Thyroid gland (tissue), 4 donors: ENCODE results near the gene GRAMD2B. TPM values are rescaled to one million over a fixed set of nuclear protein-coding genes. Genes with fewer than 3 reads are reported as not detected.

ENCODE experiments used
- DNase-seq, 2 donors: peaks; one replicate each; pipeline ENCODE4 v3.0.0-alpha.2; 2019
- H3K27ac ChIP-seq, 3 donors: fragments of 200-600 bp; sonication (generic); 1 replicate in 2 of 3; 2 replicates in 1 of 3; pipeline ENCODE4 v1.5.1; 2016 to 2019; ENCODE audit warnings: mild to moderate bottlenecking in 1 of 3, moderate library complexity in 1 of 3
- H3K27me3 ChIP-seq: fragments of 200-600 bp; sonication (generic); one replicate; pipeline ENCODE4 v1.5.1; 2019
- H3K36me3 ChIP-seq, 2 donors: fragments of 200-600 bp; sonication (generic); one replicate each; pipeline ENCODE4 v1.5.1; 2016 to 2019
- H3K4me1 ChIP-seq, 2 donors: fragments of 200-600 bp; sonication (generic); one replicate each; pipeline ENCODE4 v1.5.1; 2017 to 2019
- H3K4me3 ChIP-seq, 3 donors: fragments of 200-600 bp; sonication (generic); replicated peaks in 1 of 3; 1 replicate in 2 of 3; 2 replicates in 1 of 3; pipeline ENCODE4 v1.5.1; 2016; ENCODE audit warnings: mild to moderate bottlenecking in 1 of 3
- H3K9me3 ChIP-seq: fragments of 200-600 bp; sonication (generic); one replicate; pipeline ENCODE4 v1.5.1; 2017
- POLR2A ChIP-seq, 2 donors: fragments of 450-650 bp; IDR thresholded peaks; one replicate each; pipeline ENCODE4 v1.6.1; 2017; ENCODE audit warnings: antibody characterized with exemption in 2 of 2, mild to moderate bottlenecking in 2 of 2, moderate library complexity in 1 of 2
- WGBS, 2 donors: methylation state at CpG; one replicate each; pipeline ENCODE4 v1.1.5; 2017; 5-methylcytosine and 5-hydroxymethylcytosine counted together
- intact Hi-C: fragments of 100-400 bp; cut with DNase I; formaldehyde crosslinking; loops from one replicate; pipeline ENCODE4 v1.15.1; 2023
- total RNA-seq, 4 donors: library from RNA; depleted of rRNA; stranded (reverse); fragments of >200 nt; gene quantifications; one replicate each; pipeline ENCODE4 v1.2.3, GENCODE V29; 2016
- TF ChIP-seq, protein P1 (sequence below), 6 experiments: fragments of 200-600 bp in 3 of 6; fragments of 450-650 bp in 3 of 6; sonication (generic) in 3 of 6; IDR thresholded peaks; one replicate each; pipeline ENCODE4 v1.5.1; 2016 to 2019; ENCODE audit warnings: antibody characterized with exemption in 6 of 6, mild to moderate bottlenecking in 2 of 6, inconsistent platforms in 1 of 6, moderate library complexity in 1 of 6

Gene GRAMD2B
- total RNA-seq, 4 donors from 2014 or later: 68.1 to 115 (median 105) TPM

DNA sequence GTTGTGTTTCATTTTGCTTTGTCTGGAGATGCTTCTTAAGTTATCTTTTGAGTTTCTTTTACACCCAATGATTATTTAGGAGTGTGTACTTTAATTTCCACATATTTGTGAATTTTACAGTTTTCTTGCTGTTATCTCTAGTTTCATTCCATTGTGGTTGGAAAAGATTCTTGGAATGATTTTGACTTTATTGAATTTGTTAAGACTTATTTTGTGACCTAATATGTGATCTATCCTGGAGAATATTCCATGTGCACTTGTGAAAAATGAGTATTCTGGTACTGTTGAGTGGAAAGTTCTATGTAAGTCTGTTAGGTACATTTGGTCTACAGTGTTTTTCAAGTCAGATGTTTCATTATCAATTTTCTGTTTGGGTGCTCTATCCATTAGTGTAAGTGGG is 24.4 kb upstream of the GRAMD2B start:
- TF ChIP-seq, protein P1, sequence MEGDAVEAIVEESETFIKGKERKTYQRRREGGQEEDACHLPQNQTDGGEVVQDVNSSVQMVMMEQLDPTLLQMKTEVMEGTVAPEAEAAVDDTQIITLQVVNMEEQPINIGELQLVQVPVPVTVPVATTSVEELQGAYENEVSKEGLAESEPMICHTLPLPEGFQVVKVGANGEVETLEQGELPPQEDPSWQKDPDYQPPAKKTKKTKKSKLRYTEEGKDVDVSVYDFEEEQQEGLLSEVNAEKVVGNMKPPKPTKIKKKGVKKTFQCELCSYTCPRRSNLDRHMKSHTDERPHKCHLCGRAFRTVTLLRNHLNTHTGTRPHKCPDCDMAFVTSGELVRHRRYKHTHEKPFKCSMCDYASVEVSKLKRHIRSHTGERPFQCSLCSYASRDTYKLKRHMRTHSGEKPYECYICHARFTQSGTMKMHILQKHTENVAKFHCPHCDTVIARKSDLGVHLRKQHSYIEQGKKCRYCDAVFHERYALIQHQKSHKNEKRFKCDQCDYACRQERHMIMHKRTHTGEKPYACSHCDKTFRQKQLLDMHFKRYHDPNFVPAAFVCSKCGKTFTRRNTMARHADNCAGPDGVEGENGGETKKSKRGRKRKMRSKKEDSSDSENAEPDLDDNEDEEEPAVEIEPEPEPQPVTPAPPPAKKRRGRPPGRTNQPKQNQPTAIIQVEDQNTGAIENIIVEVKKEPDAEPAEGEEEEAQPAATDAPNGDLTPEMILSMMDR (IDR thresholded peaks at IDR 0.05): no peak
- no peak for TF ChIP-seq POLR2A (IDR thresholded peaks at IDR 0.05)
- intact Hi-C loops: no loop called here
- Histone ChIP-seq H3K9me3 (no peaks in the 10 kb centered on the region), H3K27me3 (no peaks in the 10 kb centered on the region), H3K4me3 (no peak overlapping the region), H3K36me3 (no peaks in the 10 kb centered on the region), H3K27ac (no peak overlapping the region), H3K4me1 (no peaks in the 10 kb centered on the region)
- DNase-seq: no peak

DNA sequence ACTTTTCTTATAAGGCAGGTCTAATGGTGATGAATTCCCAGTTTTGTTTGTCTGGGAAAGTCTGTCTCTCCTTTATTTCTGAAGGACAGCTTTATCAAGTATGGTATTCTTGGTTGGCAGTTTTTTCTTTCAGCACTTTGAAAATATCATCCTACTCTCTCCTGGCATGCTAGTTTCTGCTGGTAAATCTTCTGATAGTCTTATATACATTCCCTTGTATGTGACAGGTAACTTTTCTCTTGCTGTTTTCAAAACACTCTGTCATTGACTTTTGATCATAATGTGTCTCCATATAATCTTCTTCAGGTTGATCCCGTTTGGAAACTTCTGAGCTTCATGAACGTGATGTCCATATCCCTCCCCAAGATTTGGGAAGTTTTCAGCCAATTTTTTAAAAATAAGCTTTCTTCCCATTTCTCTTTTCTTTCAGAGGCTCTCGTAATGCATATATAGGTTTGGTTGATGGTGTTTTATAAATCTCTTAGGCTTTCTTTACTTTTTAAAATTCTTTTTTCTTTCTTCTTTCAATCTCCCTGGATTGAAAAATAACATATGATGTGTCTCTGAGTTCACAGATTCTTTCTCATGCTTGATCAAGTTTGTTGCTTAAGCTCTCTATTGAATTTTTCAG is 22.5 kb upstream of the GRAMD2B start:
- DNase-seq: no peak
- Histone ChIP-seq H3K9me3 (no peaks in the 10 kb centered on the region), H3K27ac (no peak overlapping the region), H3K36me3 (no peaks in the 10 kb centered on the region), H3K27me3 (no peaks in the 10 kb centered on the region), H3K4me3 (no peak overlapping the region), H3K4me1 (no peaks in the 10 kb centered on the region)
- WGBS, 2 donors: 92 to 95% methylated on average over 3 of the region's 3 CpGs
- intact Hi-C loops: no loop called here
- TF ChIP-seq, protein P1 (IDR thresholded peaks at IDR 0.05): no peak
- no peak for TF ChIP-seq POLR2A (IDR thresholded peaks at IDR 0.05)

DNA sequence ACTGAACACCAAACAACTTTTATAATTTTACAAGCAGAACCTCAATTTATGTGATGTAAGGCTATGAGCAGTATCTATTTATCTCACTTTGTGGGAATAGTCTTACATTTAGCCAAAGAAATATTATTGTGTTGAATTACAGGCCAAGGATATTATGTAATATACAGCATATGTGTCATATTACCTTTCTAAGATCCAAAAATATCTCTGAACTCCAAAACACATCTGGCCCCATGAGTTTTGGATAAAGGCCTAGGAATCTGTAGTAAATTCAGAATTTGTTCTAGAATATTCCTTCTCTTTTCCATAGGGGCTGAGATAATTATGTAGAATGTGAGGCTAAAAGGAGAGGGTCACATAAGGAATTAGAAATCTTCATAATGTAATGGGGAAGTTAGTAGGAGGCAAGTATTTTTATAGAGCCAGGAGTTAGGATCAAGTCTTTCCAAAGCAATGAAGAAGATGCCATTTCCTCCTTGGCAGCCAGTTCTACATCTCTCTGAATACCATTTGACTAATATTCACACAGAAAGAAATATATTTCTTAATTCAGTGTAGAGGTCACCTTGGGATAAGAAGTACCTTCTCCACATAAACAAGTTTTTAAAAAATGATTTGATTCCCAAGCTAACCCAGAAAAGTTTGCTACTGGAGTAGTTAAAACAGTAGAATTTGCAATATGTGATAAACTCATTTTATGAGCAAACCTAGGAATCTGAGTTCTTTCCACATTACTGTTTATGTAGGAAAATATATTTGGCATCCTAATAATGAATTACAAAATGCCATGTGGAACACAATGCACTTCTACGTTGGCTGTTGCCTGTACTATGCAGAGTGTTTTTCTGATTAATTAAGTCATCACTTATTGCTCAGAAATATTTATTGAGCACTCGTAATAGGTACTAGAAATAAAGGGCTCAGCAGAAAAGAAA is 20.3 kb upstream of the GRAMD2B start:
- no peak for TF ChIP-seq POLR2A (IDR thresholded peaks at IDR 0.05)
- TF ChIP-seq, protein P1 (IDR thresholded peaks at IDR 0.05): no peak
- intact Hi-C loops: no loop called here
- no peak overlapping the region for H3K27ac ChIP-seq
- no peaks in the 10 kb centered on the region for H3K36me3 ChIP-seq
- H3K27me3 ChIP-seq: no peaks in the 10 kb centered on the region
- H3K9me3 ChIP-seq: no peaks in the 10 kb centered on the region
- H3K4me3 ChIP-seq: no peak overlapping the region
- no peak for DNase-seq
- WGBS, 2 donors: 77 to 80% methylated on average over 2 of the region's 2 CpGs
- H3K4me1 ChIP-seq: peaks cover 0 to 3% of the 10 kb centered on the region in 2 donors

DNA sequence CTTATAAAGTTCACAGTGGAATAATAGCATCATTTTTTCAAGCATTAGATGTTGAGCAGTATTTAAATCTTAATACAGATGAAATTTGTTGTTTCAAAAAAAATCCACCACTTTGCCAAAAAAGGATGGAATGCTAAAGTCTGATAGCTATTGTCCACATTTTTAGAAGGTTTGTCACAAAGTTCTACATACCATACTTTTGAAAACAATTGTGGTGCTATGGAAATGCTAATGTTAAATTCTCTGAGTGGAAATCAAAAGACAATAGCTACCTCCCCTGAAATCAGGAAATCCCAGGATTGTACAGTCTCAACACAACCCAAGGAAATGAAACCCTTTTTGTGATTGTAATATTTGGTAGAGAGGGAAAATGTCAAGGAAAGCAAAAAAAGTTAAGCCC is 19.3 kb upstream of the GRAMD2B start:
- Histone ChIP-seq H3K36me3 (no peaks in the 10 kb centered on the region), H3K9me3 (no peaks in the 10 kb centered on the region), H3K4me3 (no peak overlapping the region), H3K4me1 (peaks cover 0 to 3% of the 10 kb centered on the region in 2 donors), H3K27ac (no peak overlapping the region), H3K27me3 (no peaks in the 10 kb centered on the region)
- TF ChIP-seq, protein P1 (IDR thresholded peaks at IDR 0.05): no peak
- no peak for TF ChIP-seq POLR2A (IDR thresholded peaks at IDR 0.05)
- intact Hi-C loops: no loop called here
- no peak for DNase-seq

DNA sequence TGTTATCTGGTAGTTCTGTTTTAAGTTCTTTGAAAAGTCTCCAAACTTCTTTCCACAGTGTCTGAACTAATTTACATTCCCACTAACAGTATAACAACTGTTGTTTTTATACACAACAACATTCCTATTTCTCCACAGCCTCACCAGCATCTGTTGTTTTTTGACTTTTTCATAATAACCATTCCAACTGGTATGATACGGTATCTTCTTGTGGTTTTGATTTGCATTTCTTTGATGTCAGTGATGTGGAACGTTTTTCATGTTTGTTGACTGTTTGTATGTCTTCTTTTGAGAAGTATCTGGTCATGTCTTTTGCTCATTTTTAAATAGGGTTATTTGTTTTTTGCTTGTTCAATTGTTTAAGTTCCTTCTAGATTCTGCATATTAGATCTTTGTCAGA is 12.6 kb upstream of the GRAMD2B start:
- DNase-seq: no peak
- TF ChIP-seq POLR2A (IDR thresholded peaks at IDR 0.05): no peak
- TF ChIP-seq, protein P1 (IDR thresholded peaks at IDR 0.05): no peak
- no peaks in the 10 kb centered on the region for H3K27me3 ChIP-seq
- no peak overlapping the region for H3K27ac ChIP-seq
- H3K4me3 ChIP-seq: no peak overlapping the region
- WGBS, 2 donors: 84 to 88% methylated on average over 2 of the region's 2 CpGs
- peaks cover 7 to 15% of the 10 kb centered on the region in 2 donors for H3K4me1 ChIP-seq
- no peaks in the 10 kb centered on the region for H3K9me3 ChIP-seq
- intact Hi-C loops: loop anchor here (10.0 kb wide), 1 partner anchor 56 kb away; no protein-coding TSS in a partner anchor
- H3K36me3 ChIP-seq: no peaks in the 10 kb centered on the region
